Measurements from ENCODE around the gene POU2AF1.

POU2AF1 gene

GRCh38 chr11:111378185-111378860, 752 bp downstream of the POU2AF1 start:
- DNase-seq (ENCODE audit: extremely low read depth, low read depth): peak; percentile 62
- TF ChIP-seq CTCF (IDR thresholded peaks at IDR 0.05; ENCODE audit: low read depth, low read length, missing control alignments): no peak
- H3K4me3 ChIP-seq (replicated peaks; ENCODE audit: low read depth, low read length): no peak overlapping the region

GRCh38 chr11:111376181-111376871, 2.7 kb downstream of the POU2AF1 start:
- no peak for TF ChIP-seq CTCF (IDR thresholded peaks at IDR 0.05; ENCODE audit: low read depth, low read length, missing control alignments)
- H3K4me3 ChIP-seq (replicated peaks; ENCODE audit: low read depth, low read length): no peak overlapping the region
- DNase-seq (ENCODE audit: extremely low read depth, low read depth): no peak

- H3K4me3 ChIP-seq (replicated peaks; ENCODE audit: low read depth, low read length): no peak overlapping the region
- no peak for TF ChIP-seq CTCF (IDR thresholded peaks at IDR 0.05; ENCODE audit: low read depth, low read length, missing control alignments)
- no peak for DNase-seq (ENCODE audit: extremely low read depth, low read depth)
Measured at GRCh38 chr11:111373590-111373989, 5.5 kb downstream of the POU2AF1 start.

GRCh38 chr11:111372538-111372937, 6.5 kb downstream of the POU2AF1 start:
- no peak for DNase-seq (ENCODE audit: extremely low read depth, low read depth)
- no peak for TF ChIP-seq CTCF (IDR thresholded peaks at IDR 0.05; ENCODE audit: low read depth, low read length, missing control alignments)
- no peak overlapping the region for H3K4me3 ChIP-seq (replicated peaks; ENCODE audit: low read depth, low read length)

GRCh38 chr11:111370902-111371578, 8.0 kb downstream of the POU2AF1 start:
- no peak overlapping the region for H3K4me3 ChIP-seq (replicated peaks; ENCODE audit: low read depth, low read length)
- DNase-seq (ENCODE audit: extremely low read depth, low read depth): no peak
- no peak for TF ChIP-seq CTCF (IDR thresholded peaks at IDR 0.05; ENCODE audit: low read depth, low read length, missing control alignments)

GRCh38 chr11:111370270-111370901, 8.7 kb downstream of the POU2AF1 start:
- no peak overlapping the region for H3K4me3 ChIP-seq (replicated peaks; ENCODE audit: low read depth, low read length)
- DNase-seq (ENCODE audit: extremely low read depth, low read depth): no peak
- no peak for TF ChIP-seq CTCF (IDR thresholded peaks at IDR 0.05; ENCODE audit: low read depth, low read length, missing control alignments)
